Panc1 (cell line): Measurements from ENCODE around the gene SLC25A39. TPM values are rescaled to one million over a fixed set of nuclear protein-coding genes. Genes with fewer than 3 reads are reported as not detected.

Experiments used
- ATAC-seq: fragments of 200-7000 bp; cut with Tn5 transposase; 2 replicates; pipeline ENCODE4 v1.9.1; 2020; ENCODE audit warnings: mild to moderate bottlenecking, moderate library complexity
- BruUV-seq: library from RNA; stranded (reverse); fragments of 400-500 nt; replicated peaks from 2 replicates; lab custom pipeline; 2021; lab: Mats Ljungman, UMichigan
- CTCF ChIA-PET: fragments of 300-600 bp; sonication (Branson Sonifier 250); formaldehyde crosslinking; loops from one replicate; lab custom pipeline; 2022; ENCODE audit warnings: antibody characterized with exemption; lab: Charles Lee
- POLR2A ChIA-PET: fragments of 300-600 bp; sonication (Branson Sonifier 250); formaldehyde crosslinking; loops from one replicate; lab custom pipeline; 2022; ENCODE audit warnings: antibody characterized with exemption; lab: Charles Lee
- DNase-seq: peaks from one replicate; pipeline ENCODE4 v3.0.0-alpha.2; 2010; ENCODE audit warnings: low read depth, low spot score
- H3K27ac ChIP-seq: 2 replicates; pipeline ENCODE4 v1.5.1; 2011; ENCODE audit warnings: mild to moderate bottlenecking, low read length, inconsistent platforms
- H3K27me3 ChIP-seq: fragments of 200-500 bp; sonication (Bioruptor generic); 2 replicates; pipeline ENCODE4 v1.6.0; 2014; ENCODE audit warnings: low read length, inconsistent platforms; ENCODE audit not compliant: control insufficient read depth, insufficient read depth
- H3K36me3 ChIP-seq: fragments of 200-500 bp; sonication (Bioruptor generic); 2 replicates; pipeline ENCODE4 v1.5.1; 2014; ENCODE audit warnings: inconsistent platforms, mild to moderate bottlenecking, low read length, moderate library complexity; ENCODE audit not compliant: control insufficient read depth, insufficient read depth
- H3K4me1 ChIP-seq: 2 replicates; pipeline ENCODE4 v1.5.1; 2011; ENCODE audit warnings: inconsistent platforms, mild to moderate bottlenecking, low read length, moderate library complexity; ENCODE audit not compliant: control insufficient read depth, insufficient read depth
- H3K4me3 ChIP-seq, 2 experiments: 2 replicates each; pipeline ENCODE4 v1.5.1; 2011 to 2012; ENCODE audit warnings: low read depth in 2 of 2, low read length in 2 of 2, mild to moderate bottlenecking in 2 of 2, inconsistent platforms in 1 of 2, moderate library complexity in 1 of 2
- H3K9me3 ChIP-seq: fragments of 200-500 bp; sonication (Bioruptor generic); 2 replicates; pipeline ENCODE4 v1.5.1; 2014; ENCODE audit warnings: low read depth, mild to moderate bottlenecking, inconsistent platforms, low read length, moderate library complexity; ENCODE audit not compliant: control insufficient read depth, insufficient read depth
- POLR2AphosphoS5 ChIP-seq: IDR thresholded peaks from 2 replicates; pipeline ENCODE4 v1.6.1; 2012; ENCODE audit warnings: mild to moderate bottlenecking, low read depth, low read length, moderate library complexity
- SIN3A ChIP-seq: IDR thresholded peaks from 2 replicates; pipeline ENCODE4 v1.6.1; 2012; ENCODE audit warnings: low read depth, mild to moderate bottlenecking, low read length, moderate library complexity, borderline replicate concordance; ENCODE audit not compliant: insufficient read depth
- TCF7L2 ChIP-seq: IDR thresholded peaks from 2 replicates; pipeline ENCODE4 v1.6.1; 2011; ENCODE audit warnings: mild to moderate bottlenecking, low read depth, low read length, inconsistent platforms
- in situ Hi-C: cut with HindIII; loops from 2 replicates; pipeline ENCODE4 v1.10.0; 2016; ENCODE audit warnings: low sequenced_read_pairs, low pct_unique_long_range_greater_than_20kb
- intact Hi-C: fragments of 100-400 bp; cut with micrococcal nuclease; formaldehyde crosslinking; loops from one replicate; pipeline ENCODE4 v1.10.0; 2022; ENCODE audit not compliant: unreplicated experiment
- total RNA-seq: library from RNA; stranded (reverse); gene quantifications from one replicate; pipeline ENCODE4 v1.2.1, GENCODE V29; 2021; ENCODE audit not compliant: unreplicated experiment
- TF ChIP-seq, protein P1 (sequence below): fragments of 450-650 bp; IDR thresholded peaks from 2 replicates; pipeline ENCODE4 v1.5.1; 2017; ENCODE audit warnings: mild to moderate bottlenecking
- TF ChIP-seq, protein P2 (sequence below), 2 experiments: IDR thresholded peaks; 2 replicates each; pipeline ENCODE4 v1.6.1; 2011 to 2012; ENCODE audit warnings: low read depth in 2 of 2, control low read depth in 1 of 2, low read length in 1 of 2, mild to moderate bottlenecking in 1 of 2, moderate library complexity in 1 of 2; ENCODE audit not compliant: insufficient read depth in 1 of 2

The SLC25A39 gene
- total RNA-seq, 1 experiment from 2014 or later: 138 TPM

GRCh38 chr17:44279346-44279665 lies 45.3 kb downstream of the SLC25A39 start:
- in situ Hi-C loops: no loop called here

DNA sequence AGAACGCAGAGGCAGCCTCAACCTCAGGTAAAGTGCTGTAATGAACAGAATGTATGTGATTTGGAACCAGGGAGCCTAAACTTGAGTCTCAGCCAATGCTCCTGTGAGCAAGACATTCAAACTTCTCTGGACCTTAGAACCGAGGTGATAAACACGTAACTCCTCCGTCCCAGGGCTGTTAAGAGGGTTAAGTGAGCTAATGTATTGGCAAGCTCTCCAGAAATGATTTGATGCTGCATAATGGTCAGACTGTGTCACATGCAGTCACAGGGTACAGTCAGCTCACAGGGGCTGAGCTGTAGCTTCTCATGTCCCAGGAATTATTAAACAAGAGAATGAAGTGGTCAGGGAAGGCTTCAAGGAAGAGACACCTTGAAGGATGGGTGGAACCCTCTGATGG lies 46.6 kb downstream of the SLC25A39 start:
- ChIA-PET CTCF (no interaction called here), POLR2A (interaction anchor here (0.6 kb wide), 1 partner anchor 13 kb away, joined by 4 read pairs; no protein-coding TSS in a partner anchor)
- Histone ChIP-seq H3K4me3 (no peak overlapping the region), H3K27me3 (no peaks in the 10 kb centered on the region), H3K9me3 (no peaks in the 10 kb centered on the region), H3K4me1 (no peaks in the 10 kb centered on the region), H3K36me3 (no peaks in the 10 kb centered on the region), H3K27ac (no peak overlapping the region)
- BruUV-seq: no TSS peak
- DNase-seq: no peak
- ATAC-seq: no peak
- in situ Hi-C loops: no loop called here
- intact Hi-C loops: no loop called here
- TF ChIP-seq POLR2AphosphoS5: no peak
- TF ChIP-seq SIN3A: no peak
- TF ChIP-seq, protein P1, sequence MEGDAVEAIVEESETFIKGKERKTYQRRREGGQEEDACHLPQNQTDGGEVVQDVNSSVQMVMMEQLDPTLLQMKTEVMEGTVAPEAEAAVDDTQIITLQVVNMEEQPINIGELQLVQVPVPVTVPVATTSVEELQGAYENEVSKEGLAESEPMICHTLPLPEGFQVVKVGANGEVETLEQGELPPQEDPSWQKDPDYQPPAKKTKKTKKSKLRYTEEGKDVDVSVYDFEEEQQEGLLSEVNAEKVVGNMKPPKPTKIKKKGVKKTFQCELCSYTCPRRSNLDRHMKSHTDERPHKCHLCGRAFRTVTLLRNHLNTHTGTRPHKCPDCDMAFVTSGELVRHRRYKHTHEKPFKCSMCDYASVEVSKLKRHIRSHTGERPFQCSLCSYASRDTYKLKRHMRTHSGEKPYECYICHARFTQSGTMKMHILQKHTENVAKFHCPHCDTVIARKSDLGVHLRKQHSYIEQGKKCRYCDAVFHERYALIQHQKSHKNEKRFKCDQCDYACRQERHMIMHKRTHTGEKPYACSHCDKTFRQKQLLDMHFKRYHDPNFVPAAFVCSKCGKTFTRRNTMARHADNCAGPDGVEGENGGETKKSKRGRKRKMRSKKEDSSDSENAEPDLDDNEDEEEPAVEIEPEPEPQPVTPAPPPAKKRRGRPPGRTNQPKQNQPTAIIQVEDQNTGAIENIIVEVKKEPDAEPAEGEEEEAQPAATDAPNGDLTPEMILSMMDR: no peak
- TF ChIP-seq TCF7L2: no peak
- TF ChIP-seq, protein P2, sequence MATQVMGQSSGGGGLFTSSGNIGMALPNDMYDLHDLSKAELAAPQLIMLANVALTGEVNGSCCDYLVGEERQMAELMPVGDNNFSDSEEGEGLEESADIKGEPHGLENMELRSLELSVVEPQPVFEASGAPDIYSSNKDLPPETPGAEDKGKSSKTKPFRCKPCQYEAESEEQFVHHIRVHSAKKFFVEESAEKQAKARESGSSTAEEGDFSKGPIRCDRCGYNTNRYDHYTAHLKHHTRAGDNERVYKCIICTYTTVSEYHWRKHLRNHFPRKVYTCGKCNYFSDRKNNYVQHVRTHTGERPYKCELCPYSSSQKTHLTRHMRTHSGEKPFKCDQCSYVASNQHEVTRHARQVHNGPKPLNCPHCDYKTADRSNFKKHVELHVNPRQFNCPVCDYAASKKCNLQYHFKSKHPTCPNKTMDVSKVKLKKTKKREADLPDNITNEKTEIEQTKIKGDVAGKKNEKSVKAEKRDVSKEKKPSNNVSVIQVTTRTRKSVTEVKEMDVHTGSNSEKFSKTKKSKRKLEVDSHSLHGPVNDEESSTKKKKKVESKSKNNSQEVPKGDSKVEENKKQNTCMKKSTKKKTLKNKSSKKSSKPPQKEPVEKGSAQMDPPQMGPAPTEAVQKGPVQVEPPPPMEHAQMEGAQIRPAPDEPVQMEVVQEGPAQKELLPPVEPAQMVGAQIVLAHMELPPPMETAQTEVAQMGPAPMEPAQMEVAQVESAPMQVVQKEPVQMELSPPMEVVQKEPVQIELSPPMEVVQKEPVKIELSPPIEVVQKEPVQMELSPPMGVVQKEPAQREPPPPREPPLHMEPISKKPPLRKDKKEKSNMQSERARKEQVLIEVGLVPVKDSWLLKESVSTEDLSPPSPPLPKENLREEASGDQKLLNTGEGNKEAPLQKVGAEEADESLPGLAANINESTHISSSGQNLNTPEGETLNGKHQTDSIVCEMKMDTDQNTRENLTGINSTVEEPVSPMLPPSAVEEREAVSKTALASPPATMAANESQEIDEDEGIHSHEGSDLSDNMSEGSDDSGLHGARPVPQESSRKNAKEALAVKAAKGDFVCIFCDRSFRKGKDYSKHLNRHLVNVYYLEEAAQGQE (IDR thresholded peaks at IDR 0.05; ENCODE audit: insufficient read depth in 1 of 2, low read depth in 2 of 2, low read length in 1 of 2): no peak

More at GRCh38 chr17:44279346-44279665, 45.3 kb downstream of the SLC25A39 start:
- no peak for DNase-seq
- Histone ChIP-seq H3K4me1 (no peaks in the 10 kb centered on the region), H3K36me3 (no peaks in the 10 kb centered on the region), H3K27me3 (no peaks in the 10 kb centered on the region), H3K27ac (no peak overlapping the region), H3K9me3 (no peaks in the 10 kb centered on the region), H3K4me3 (no peak overlapping the region)
- TF ChIP-seq TCF7L2 (no peak), POLR2AphosphoS5 (no peak), SIN3A (no peak)
- TF ChIP-seq, protein P1: no peak
- TF ChIP-seq, protein P2 (IDR thresholded peaks at IDR 0.05; ENCODE audit: insufficient read depth in 1 of 2, low read depth in 2 of 2, low read length in 1 of 2): no peak
- CTCF ChIA-PET: no interaction called here
- intact Hi-C loops: no loop called here
- no peak for ATAC-seq
- no TSS peak for BruUV-seq
- POLR2A ChIA-PET: no interaction called here
